GM12878 (cell line): ENCODE data around the gene KRTAP5-6.

Source experiments
- CEBPB ChIP-seq, 2 experiments: fragments of 150-350 bp in 1 of 2; IDR thresholded peaks; 2 replicates each; pipeline ENCODE4 v1.6.1; 2012 to 2014; ENCODE audit warnings: low read depth in 2 of 2, low read length in 2 of 2, borderline replicate concordance in 1 of 2, inconsistent platforms in 1 of 2
- IKZF2 ChIP-seq, 2 experiments: fragments of 450-650 bp; IDR thresholded peaks; 2 replicates each; pipeline ENCODE4 v1.6.1; 2017; ENCODE audit warnings: mild to moderate bottlenecking in 2 of 2, moderate library complexity in 2 of 2
- POLR2A ChIP-seq: IDR thresholded peaks from 2 replicates; pipeline ENCODE4 v1.6.1; 2011; ENCODE audit warnings: low read depth, mild to moderate bottlenecking, low read length
- ZBTB40 ChIP-seq: fragments of 450-650 bp; IDR thresholded peaks from 2 replicates; pipeline ENCODE4 v1.6.1; 2016; ENCODE audit warnings: mild to moderate bottlenecking, moderate library complexity, borderline replicate concordance
- TF ChIP-seq, protein P1 (sequence below), 3 experiments: IDR thresholded peaks in 2 of 3; conservative IDR thresholded peaks in 1 of 3; 2 replicates each; pipeline ENCODE4 v1.5.1; 2011; ENCODE audit warnings: low read depth in 3 of 3, low read length in 3 of 3, mild to moderate bottlenecking in 3 of 3, control low read depth in 2 of 3, moderate library complexity in 2 of 3, inconsistent platforms in 1 of 3, mixed read lengths in 1 of 3; ENCODE audit not compliant: control insufficient read depth in 2 of 3, insufficient read depth in 1 of 3; ENCODE audit errors: extremely low read depth in 1 of 3

DNA sequence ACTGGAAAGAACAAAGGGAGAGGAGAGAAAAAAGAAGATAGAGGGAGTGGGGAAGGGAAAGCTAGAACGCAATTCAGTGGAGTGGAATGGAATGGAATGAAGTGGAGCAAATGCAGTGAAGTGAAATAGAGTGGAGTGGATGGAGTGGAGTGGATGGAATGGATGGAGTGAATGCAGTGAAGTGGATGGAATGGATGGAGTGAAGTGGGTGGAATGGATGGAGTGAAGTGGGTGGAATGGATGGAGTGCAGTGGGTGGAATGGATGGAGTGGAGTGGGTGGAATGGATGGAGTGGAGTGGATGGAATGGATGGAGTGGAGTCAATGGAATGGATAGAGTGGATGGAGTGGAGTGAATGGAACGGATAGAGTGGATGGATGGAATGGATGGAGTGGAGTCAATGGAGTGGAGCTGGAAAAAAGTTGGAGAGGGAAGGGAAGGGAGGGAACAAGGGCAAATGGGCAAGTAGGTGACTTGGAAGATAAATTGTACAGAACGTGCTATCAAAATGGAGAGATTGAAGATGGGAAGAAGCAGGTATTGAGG lies 39.5 kb downstream of the KRTAP5-6 start:
- TF ChIP-seq POLR2A, result no peak
- TF ChIP-seq, protein P1, sequence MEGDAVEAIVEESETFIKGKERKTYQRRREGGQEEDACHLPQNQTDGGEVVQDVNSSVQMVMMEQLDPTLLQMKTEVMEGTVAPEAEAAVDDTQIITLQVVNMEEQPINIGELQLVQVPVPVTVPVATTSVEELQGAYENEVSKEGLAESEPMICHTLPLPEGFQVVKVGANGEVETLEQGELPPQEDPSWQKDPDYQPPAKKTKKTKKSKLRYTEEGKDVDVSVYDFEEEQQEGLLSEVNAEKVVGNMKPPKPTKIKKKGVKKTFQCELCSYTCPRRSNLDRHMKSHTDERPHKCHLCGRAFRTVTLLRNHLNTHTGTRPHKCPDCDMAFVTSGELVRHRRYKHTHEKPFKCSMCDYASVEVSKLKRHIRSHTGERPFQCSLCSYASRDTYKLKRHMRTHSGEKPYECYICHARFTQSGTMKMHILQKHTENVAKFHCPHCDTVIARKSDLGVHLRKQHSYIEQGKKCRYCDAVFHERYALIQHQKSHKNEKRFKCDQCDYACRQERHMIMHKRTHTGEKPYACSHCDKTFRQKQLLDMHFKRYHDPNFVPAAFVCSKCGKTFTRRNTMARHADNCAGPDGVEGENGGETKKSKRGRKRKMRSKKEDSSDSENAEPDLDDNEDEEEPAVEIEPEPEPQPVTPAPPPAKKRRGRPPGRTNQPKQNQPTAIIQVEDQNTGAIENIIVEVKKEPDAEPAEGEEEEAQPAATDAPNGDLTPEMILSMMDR (IDR thresholded peaks at IDR 0.05 in 2 of 3, conservative IDR thresholded peaks at IDR 0.05 in 1 of 3; ENCODE audit: control insufficient read depth in 2 of 3, extremely low read depth in 1 of 3, insufficient read depth in 1 of 3, low read depth in 3 of 3, low read length in 3 of 3), result no peak
- no peak for TF ChIP-seq CEBPB (IDR thresholded peaks at IDR 0.05; ENCODE audit: borderline replicate concordance in 1 of 2, low read depth in 2 of 2, low read length in 2 of 2)
- no peak for TF ChIP-seq ZBTB40
- no peak for TF ChIP-seq IKZF2 (IDR thresholded peaks at IDR 0.05)
